HCT116 (cell line): Measurements from ENCODE around the gene FGG. TPM values are rescaled to one million over a fixed set of nuclear protein-coding genes. Genes with fewer than 3 reads are reported as not detected.

Source experiments
- ATAC-seq: fragments of 200-7000 bp; cut with Tn5 transposase; 2 replicates; pipeline ENCODE4 v1.9.1; 2020; ENCODE audit warnings: mild to moderate bottlenecking, moderate library complexity
- BruUV-seq: library from RNA; stranded (reverse); fragments of 400-500 nt; replicated peaks from 2 replicates; lab custom pipeline; 2021; lab: Mats Ljungman, UMichigan
- CTCF ChIA-PET: fragments of 300-600 bp; sonication (Branson Sonifier 250); formaldehyde crosslinking; loops from one replicate; lab custom pipeline; 2021; ENCODE audit warnings: antibody characterized with exemption; lab: Charles Lee
- POLR2A ChIA-PET: fragments of 300-600, 350-600 bp; sonication (Branson Sonifier 250); formaldehyde crosslinking; loops from one replicate; lab custom pipeline; 2021; ENCODE audit warnings: antibody characterized with exemption; lab: Charles Lee
- RAD21 ChIA-PET, 2 experiments: fragments of 300-600 bp; sonication (Branson Sonifier 250); formaldehyde crosslinking; loops; one replicate each; lab custom pipeline; 2023; ENCODE audit warnings: low total read pairs in 2 of 2; ENCODE audit not compliant: uncharacterized antibody in 2 of 2, unreplicated experiment in 2 of 2, low non-redundant PET in 1 of 2; lab: Charles Lee
- DNase-seq: peaks from one replicate; pipeline ENCODE4 v3.0.0-alpha.2; 2010; ENCODE audit warnings: low read depth, low spot score
- H2AFZ ChIP-seq: fragments of 200-600 bp; shearing (Covaris generic), sonication (generic); 2 replicates; pipeline ENCODE4 v1.6.1; 2017; ENCODE audit warnings: low read depth, mixed run types, mixed read lengths, antibody characterized with exemption, low read length; ENCODE audit not compliant: poor library complexity, severe bottlenecking
- H3K27ac ChIP-seq: 2 replicates; pipeline ENCODE4 v1.5.1; 2012; ENCODE audit warnings: low read depth, low read length
- H3K27me3 ChIP-seq: fragments of 200-600 bp; sonication (generic); 2 replicates; pipeline ENCODE4 v1.6.1; 2016; ENCODE audit warnings: mixed run types, low read length, mixed read lengths; ENCODE audit not compliant: insufficient read depth
- H3K36me3 ChIP-seq, 2 experiments: fragments of 200-500 bp in 1 of 2; fragments of 200-600 bp in 1 of 2; sonication (Bioruptor generic) in 1 of 2; sonication (generic) in 1 of 2; 2 replicates each; pipeline versions ENCODE4 v1.5.1 to v1.6.1; 2014 to 2016; ENCODE audit warnings: low read length in 2 of 2, inconsistent platforms in 1 of 2, mixed read lengths in 1 of 2, mixed run types in 1 of 2; ENCODE audit not compliant: insufficient read depth in 2 of 2, control insufficient read depth in 1 of 2
- H3K4me1 ChIP-seq, 2 experiments: fragments of 200-600 bp in 1 of 2; sonication (generic) in 1 of 2; 2 replicates each; pipeline versions ENCODE4 v1.5.1 to v1.6.1; 2012 to 2017; ENCODE audit warnings: low read length in 2 of 2, inconsistent platforms in 1 of 2, mild to moderate bottlenecking in 1 of 2, mixed read lengths in 1 of 2, mixed run types in 1 of 2, moderate library complexity in 1 of 2; ENCODE audit not compliant: insufficient read depth in 2 of 2, control insufficient read depth in 1 of 2
- H3K4me2 ChIP-seq: fragments of 200-600 bp; sonication (generic); 2 replicates; pipeline ENCODE4 v1.6.1; 2017; ENCODE audit warnings: mixed run types, low read length, mixed read lengths
- H3K4me3 ChIP-seq, 2 experiments: fragments of 200-600 bp in 1 of 2; sonication (generic) in 1 of 2; replicated peaks in 1 of 2; 2 replicates each; pipeline ENCODE4 v1.5.1; 2011 to 2016; ENCODE audit warnings: low read length in 2 of 2, control low read depth in 1 of 2, low read depth in 1 of 2, mild to moderate bottlenecking in 1 of 2, mixed read lengths in 1 of 2, mixed run types in 1 of 2
- H3K79me2 ChIP-seq: fragments of 200-600 bp; sonication (generic); 2 replicates; pipeline ENCODE4 v1.6.1; 2017; ENCODE audit warnings: mild to moderate bottlenecking, mixed run types, low read length, moderate library complexity, mixed read lengths; ENCODE audit not compliant: insufficient read depth
- H3K9ac ChIP-seq: fragments of 200-600 bp; sonication (generic); 2 replicates; pipeline ENCODE4 v1.6.1; 2016; ENCODE audit warnings: low read length, mixed read lengths
- H3K9me2 ChIP-seq: fragments of 200-600 bp; sonication (generic), shearing (Covaris generic); 2 replicates; pipeline ENCODE4 v1.6.1; 2017; ENCODE audit warnings: mixed run types, mild to moderate bottlenecking, moderate library complexity; ENCODE audit not compliant: insufficient read depth
- H3K9me3 ChIP-seq, 2 experiments: fragments of 200-500 bp in 1 of 2; fragments of 200-600 bp in 1 of 2; sonication (Bioruptor generic) in 1 of 2; sonication (generic) in 1 of 2; 2 replicates each; pipeline ENCODE4 v1.6.1; 2014 to 2017; ENCODE audit warnings: low read length in 2 of 2, mixed read lengths in 2 of 2, inconsistent platforms in 1 of 2, low read depth in 1 of 2, mild to moderate bottlenecking in 1 of 2, mixed run types in 1 of 2, moderate library complexity in 1 of 2; ENCODE audit not compliant: control insufficient read depth in 1 of 2, insufficient read depth in 1 of 2
- H4K20me1 ChIP-seq: fragments of 200-600 bp; sonication (generic), shearing (Covaris generic); 2 replicates; pipeline ENCODE4 v1.6.1; 2017; ENCODE audit warnings: mixed run types, mild to moderate bottlenecking, moderate library complexity; ENCODE audit not compliant: insufficient read depth
- ATF3 ChIP-seq: IDR thresholded peaks from 2 replicates; pipeline ENCODE4 v1.6.1; 2012
- CEBPB ChIP-seq: IDR thresholded peaks from 2 replicates; pipeline ENCODE4 v1.6.1; 2012; ENCODE audit warnings: low read depth
- ELF1 ChIP-seq: IDR thresholded peaks from 2 replicates; pipeline ENCODE4 v1.6.1; 2012; ENCODE audit warnings: low read depth, borderline replicate concordance
- EZH2 ChIP-seq: fragments of 200-600 bp; sonication (generic); IDR thresholded peaks from 2 replicates; pipeline ENCODE4 v1.6.1; 2017; ENCODE audit warnings: antibody characterized with exemption, mixed run types
- EZH2phosphoT487 ChIP-seq: fragments of 200-600 bp; IDR thresholded peaks from 2 replicates; pipeline ENCODE4 v1.6.1; 2018; ENCODE audit warnings: antibody characterized with exemption, borderline replicate concordance
- FOSL1 ChIP-seq: IDR thresholded peaks from 2 replicates; pipeline ENCODE4 v1.6.1; 2012; ENCODE audit warnings: low read depth
- JUND ChIP-seq: IDR thresholded peaks from 2 replicates; pipeline ENCODE4 v1.6.1; 2012
- POLR2A ChIP-seq: IDR thresholded peaks from 2 replicates; pipeline ENCODE4 v1.7.0; 2011; ENCODE audit warnings: borderline replicate concordance; ENCODE audit not compliant: insufficient read depth, insufficient read length; ENCODE audit errors: extremely low read depth
- POLR2AphosphoS5 ChIP-seq: IDR thresholded peaks from 2 replicates; pipeline ENCODE4 v1.6.1; 2011; ENCODE audit warnings: mild to moderate bottlenecking, low read depth, low read length, moderate library complexity
- RAD21 ChIP-seq: IDR thresholded peaks from 2 replicates; pipeline ENCODE4 v1.6.1; 2012; ENCODE audit warnings: low read depth, mild to moderate bottlenecking
- REST ChIP-seq: IDR thresholded peaks from 2 replicates; pipeline ENCODE4 v1.6.1; 2012; ENCODE audit warnings: low read depth
- SIN3A ChIP-seq: IDR thresholded peaks from 2 replicates; pipeline ENCODE4 v1.6.1; 2012; ENCODE audit warnings: low read depth
- SP1 ChIP-seq: IDR thresholded peaks from 2 replicates; pipeline ENCODE4 v1.6.1; 2012; ENCODE audit warnings: low read depth
- SRF ChIP-seq: IDR thresholded peaks from 2 replicates; pipeline ENCODE4 v1.6.1; 2012; ENCODE audit warnings: low read depth
- TCF7L2 ChIP-seq: IDR thresholded peaks from 2 replicates; pipeline ENCODE4 v1.7.0; 2011; ENCODE audit warnings: borderline replicate concordance, inconsistent platforms; ENCODE audit not compliant: insufficient read depth, insufficient read length; ENCODE audit errors: extremely low read depth
- ZNF274 ChIP-seq: fragments of 200-500 bp; sonication (Bioruptor generic); IDR thresholded peaks from 2 replicates; pipeline ENCODE4 v1.6.1; 2014; ENCODE audit warnings: mild to moderate bottlenecking, low read depth, low read length, inconsistent platforms
- intact Hi-C: fragments of 100-400 bp; cut with micrococcal nuclease; formaldehyde crosslinking; loops from 2 replicates; pipeline ENCODE4 v1.10.0; 2022
- total RNA-seq: library from RNA; stranded (reverse); gene quantifications from one replicate; pipeline ENCODE4 v1.2.1, GENCODE V29; 2021; ENCODE audit not compliant: unreplicated experiment

FGG gene
- total RNA-seq, 1 experiment from 2014 or later: 2.7 TPM

GRCh38 chr4:154591890-154592289, 20.6 kb downstream of the FGG start:
- RAD21 ChIA-PET: no interaction called here
- no peak overlapping the region for H3K27ac ChIP-seq
- DNase-seq: no peak
- CTCF ChIA-PET: interaction anchor here (2.4 kb wide), 1 partner anchor 32 kb away, joined by 6 read pairs; no protein-coding TSS in a partner anchor
- H4K20me1 ChIP-seq: no peaks in the 10 kb centered on the region
- H3K36me3 ChIP-seq: no peaks in the 10 kb centered on the region
- no peak overlapping the region for H3K4me2 ChIP-seq
- H3K9ac ChIP-seq: no peak overlapping the region
- no peaks in the 10 kb centered on the region for H3K9me2 ChIP-seq
- no peaks in the 10 kb centered on the region for H3K27me3 ChIP-seq
- BruUV-seq: no TSS peak
- intact Hi-C loops: no loop called here
- H3K4me1 ChIP-seq: no peaks in the 10 kb centered on the region
- no peak overlapping the region for H2AFZ ChIP-seq
- ATAC-seq: no peak
- H3K9me3 ChIP-seq: no peaks in the 10 kb centered on the region
- H3K4me3 ChIP-seq: no peak overlapping the region
- TF ChIP-seq ATF3 (no peak), ZNF274 (no peak), SIN3A (no peak), ELF1 (no peak), EZH2 (no peak), TCF7L2 (no peak), POLR2A (no peak), RAD21 (no peak), FOSL1 (no peak), JUND (no peak), CEBPB (no peak), REST (no peak), EZH2phosphoT487 (no peak), SP1 (no peak), SRF (no peak), POLR2AphosphoS5 (no peak)
- POLR2A ChIA-PET: no interaction called here
- H3K79me2 ChIP-seq: no peaks in the 10 kb centered on the region
